ENCODE results near the gene IMMP2L. TPM values are rescaled to one million over a fixed set of nuclear protein-coding genes. Genes with fewer than 3 reads are reported as not detected.

Gene IMMP2L
- total RNA-seq, 1 donor from 2014 or later: 17.8 TPM

DNA sequence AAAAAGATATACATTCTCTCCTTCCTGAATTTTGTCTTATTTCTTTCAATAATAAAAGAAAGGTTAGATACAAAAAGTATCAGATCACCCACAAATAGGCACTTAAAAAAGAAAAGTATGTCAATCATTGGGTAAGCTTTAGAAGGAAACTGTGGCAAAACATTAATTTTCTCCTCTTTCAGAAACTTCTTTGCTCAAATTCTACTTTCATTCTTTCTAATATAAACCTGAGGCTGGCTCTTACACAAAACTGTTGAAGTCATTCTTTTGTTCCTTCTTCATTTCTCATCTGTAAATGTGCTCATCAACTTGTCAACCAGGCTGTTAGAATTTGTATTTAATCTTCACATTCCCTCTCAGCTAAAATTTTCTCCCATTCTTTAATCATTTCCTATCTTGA is 346.7 kb downstream of the IMMP2L start:
- no peak overlapping the region for H3K4me3 ChIP-seq
- intact Hi-C loops (cut with micrococcal nuclease): no loop called here
- no peaks in the 10 kb centered on the region for H3K4me1 ChIP-seq
- H3K27ac ChIP-seq (replicated peaks): no peak overlapping the region
- no peaks in the 10 kb centered on the region for H3K36me3 ChIP-seq
- no peaks in the 10 kb centered on the region for H3K27me3 ChIP-seq (ENCODE audit: low read depth)
- TF ChIP-seq, protein P1, sequence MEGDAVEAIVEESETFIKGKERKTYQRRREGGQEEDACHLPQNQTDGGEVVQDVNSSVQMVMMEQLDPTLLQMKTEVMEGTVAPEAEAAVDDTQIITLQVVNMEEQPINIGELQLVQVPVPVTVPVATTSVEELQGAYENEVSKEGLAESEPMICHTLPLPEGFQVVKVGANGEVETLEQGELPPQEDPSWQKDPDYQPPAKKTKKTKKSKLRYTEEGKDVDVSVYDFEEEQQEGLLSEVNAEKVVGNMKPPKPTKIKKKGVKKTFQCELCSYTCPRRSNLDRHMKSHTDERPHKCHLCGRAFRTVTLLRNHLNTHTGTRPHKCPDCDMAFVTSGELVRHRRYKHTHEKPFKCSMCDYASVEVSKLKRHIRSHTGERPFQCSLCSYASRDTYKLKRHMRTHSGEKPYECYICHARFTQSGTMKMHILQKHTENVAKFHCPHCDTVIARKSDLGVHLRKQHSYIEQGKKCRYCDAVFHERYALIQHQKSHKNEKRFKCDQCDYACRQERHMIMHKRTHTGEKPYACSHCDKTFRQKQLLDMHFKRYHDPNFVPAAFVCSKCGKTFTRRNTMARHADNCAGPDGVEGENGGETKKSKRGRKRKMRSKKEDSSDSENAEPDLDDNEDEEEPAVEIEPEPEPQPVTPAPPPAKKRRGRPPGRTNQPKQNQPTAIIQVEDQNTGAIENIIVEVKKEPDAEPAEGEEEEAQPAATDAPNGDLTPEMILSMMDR (IDR thresholded peaks at IDR 0.05; ENCODE audit: borderline replicate concordance): no peak
- no peaks in the 10 kb centered on the region for H3K9me3 ChIP-seq (replicated peaks)
- no peak for DNase-seq

DNA sequence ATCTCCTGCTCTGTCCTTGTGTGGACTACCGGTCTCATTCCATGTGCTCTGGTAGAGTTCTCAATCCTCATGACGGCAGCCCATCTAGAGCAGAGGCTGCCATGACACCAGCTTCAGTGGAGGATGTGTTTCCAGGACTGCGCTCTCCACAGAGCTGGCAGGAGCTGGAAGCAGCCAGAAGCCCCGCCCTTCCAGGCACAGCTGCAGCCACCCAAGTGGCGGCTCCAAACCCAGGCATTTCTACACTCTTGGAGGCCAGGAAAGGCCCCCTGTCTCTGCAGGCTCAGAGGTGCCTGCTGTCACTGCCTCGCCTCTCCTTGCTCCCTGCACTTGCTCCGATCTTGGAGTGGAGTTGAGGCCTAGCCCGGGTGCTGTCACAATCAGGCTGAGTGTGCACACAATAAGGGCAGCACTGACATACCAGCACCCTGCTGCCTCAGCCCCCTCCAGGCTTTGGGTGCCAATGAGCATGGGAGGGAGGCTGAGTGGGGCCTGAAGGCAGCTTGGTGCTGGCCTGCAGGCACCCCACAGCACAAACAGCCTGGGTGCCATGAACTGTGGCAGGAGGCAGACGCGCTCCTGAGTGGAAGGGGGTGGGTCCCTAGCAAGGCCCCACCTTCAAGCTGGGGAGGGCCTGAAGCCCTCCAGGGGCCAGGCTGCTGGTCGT is 349.3 kb downstream of the IMMP2L start:
- Histone ChIP-seq H3K9me3 (replicated peaks) (no peaks in the 10 kb centered on the region), H3K36me3 (no peaks in the 10 kb centered on the region), H3K27ac (replicated peaks) (no peak overlapping the region), H3K4me1 (no peaks in the 10 kb centered on the region), H3K27me3 (ENCODE audit: low read depth) (no peaks in the 10 kb centered on the region), H3K4me3 (no peak overlapping the region)
- no peak for DNase-seq
- intact Hi-C loops (cut with micrococcal nuclease): no loop called here
- TF ChIP-seq, protein P1 (IDR thresholded peaks at IDR 0.05; ENCODE audit: borderline replicate concordance): no peak

DNA sequence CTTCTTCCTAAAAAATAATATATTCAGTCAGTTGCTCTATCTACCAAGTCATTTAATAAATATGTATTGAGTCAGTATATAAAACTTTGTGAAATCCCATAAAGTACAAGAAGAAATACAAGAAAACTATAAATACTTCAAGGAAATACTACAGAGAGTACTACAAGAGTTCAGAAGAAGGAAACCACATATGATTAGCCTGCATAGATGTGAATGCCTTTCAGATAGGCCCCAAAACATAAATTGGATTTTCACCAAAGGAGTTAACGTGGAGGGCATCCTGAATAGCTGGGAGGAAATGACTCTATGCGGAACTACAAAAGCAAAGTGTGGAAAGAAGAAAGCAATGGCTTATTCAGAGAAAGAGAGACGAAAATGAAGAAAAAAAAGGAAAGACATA is 351.3 kb downstream of the IMMP2L start:
- no peak for DNase-seq
- intact Hi-C loops (cut with micrococcal nuclease): no loop called here

DNA sequence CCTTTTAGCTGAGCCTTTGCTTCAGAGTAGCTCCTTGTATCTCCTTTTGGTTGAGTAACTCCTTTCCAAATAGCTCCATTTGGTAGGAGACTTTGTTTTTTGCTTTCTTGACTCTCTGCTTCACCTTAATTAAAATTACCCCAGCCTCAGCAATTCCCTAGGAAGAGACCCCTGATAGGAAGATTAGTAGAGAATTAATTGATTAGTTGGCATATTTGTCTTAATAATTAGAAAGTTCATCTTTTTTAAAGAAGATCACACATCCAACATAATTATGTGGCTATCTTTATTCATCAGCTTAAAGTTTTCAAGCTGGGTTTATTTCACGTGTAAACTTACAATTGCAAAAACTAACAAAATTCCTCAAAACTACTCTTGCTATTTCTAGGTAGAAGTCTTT is 352.2 kb downstream of the IMMP2L start:
- H3K27ac ChIP-seq (replicated peaks): no peak overlapping the region
- intact Hi-C loops (cut with micrococcal nuclease): no loop called here
- no peak for DNase-seq
- TF ChIP-seq, protein P1 (IDR thresholded peaks at IDR 0.05; ENCODE audit: borderline replicate concordance): no peak
- no peaks in the 10 kb centered on the region for H3K36me3 ChIP-seq
- H3K4me1 ChIP-seq: no peaks in the 10 kb centered on the region
- no peaks in the 10 kb centered on the region for H3K9me3 ChIP-seq (replicated peaks)
- no peaks in the 10 kb centered on the region for H3K27me3 ChIP-seq (ENCODE audit: low read depth)
- H3K4me3 ChIP-seq: no peak overlapping the region

More for the DNA sequence above, 351.3 kb downstream of the IMMP2L start:
- H3K27me3 ChIP-seq (ENCODE audit: low read depth): no peaks in the 10 kb centered on the region
- no peaks in the 10 kb centered on the region for H3K9me3 ChIP-seq (replicated peaks)
- TF ChIP-seq, protein P1 (IDR thresholded peaks at IDR 0.05; ENCODE audit: borderline replicate concordance): no peak
- no peak overlapping the region for H3K27ac ChIP-seq (replicated peaks)
- no peak overlapping the region for H3K4me3 ChIP-seq
- H3K36me3 ChIP-seq: no peaks in the 10 kb centered on the region
- H3K4me1 ChIP-seq: no peaks in the 10 kb centered on the region

DNA sequence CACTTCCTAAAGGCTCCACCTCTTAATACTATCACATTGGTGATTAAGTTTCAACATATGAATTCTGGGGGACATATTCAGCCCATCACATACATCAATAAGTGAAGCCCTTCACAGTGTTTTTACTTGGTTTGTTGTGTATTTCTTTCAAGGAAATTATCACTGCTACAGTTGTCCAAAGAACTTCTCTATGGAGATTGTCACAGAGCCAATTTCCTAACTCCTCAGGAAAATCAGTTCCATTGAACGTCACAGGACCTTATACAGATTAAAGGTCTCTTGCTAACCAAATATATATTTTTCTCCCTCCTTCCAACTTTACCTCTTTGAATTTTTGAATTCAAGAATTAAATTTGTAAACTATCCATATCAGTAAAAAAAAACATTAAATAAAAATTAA is 357.0 kb downstream of the IMMP2L start:
- TF ChIP-seq, protein P1 (IDR thresholded peaks at IDR 0.05; ENCODE audit: borderline replicate concordance): no peak
- intact Hi-C loops (cut with micrococcal nuclease): no loop called here
- H3K4me1 ChIP-seq: no peaks in the 10 kb centered on the region
- H3K27ac ChIP-seq (replicated peaks): no peak overlapping the region
- no peak for DNase-seq
- no peaks in the 10 kb centered on the region for H3K27me3 ChIP-seq (ENCODE audit: low read depth)
- no peaks in the 10 kb centered on the region for H3K36me3 ChIP-seq
- H3K4me3 ChIP-seq: no peak overlapping the region
- peaks cover 14% of the 10 kb centered on the region for H3K9me3 ChIP-seq (replicated peaks)

Data from left ventricle myocardium inferior (tissue), 1 donor.